Measurements from ENCODE around the gene WDR7. TPM values are rescaled to one million over a fixed set of nuclear protein-coding genes. Genes with fewer than 3 reads are reported as not detected.

The WDR7 gene
- total RNA-seq, 1 donor from 2014 or later: 13.5 TPM

DNA sequence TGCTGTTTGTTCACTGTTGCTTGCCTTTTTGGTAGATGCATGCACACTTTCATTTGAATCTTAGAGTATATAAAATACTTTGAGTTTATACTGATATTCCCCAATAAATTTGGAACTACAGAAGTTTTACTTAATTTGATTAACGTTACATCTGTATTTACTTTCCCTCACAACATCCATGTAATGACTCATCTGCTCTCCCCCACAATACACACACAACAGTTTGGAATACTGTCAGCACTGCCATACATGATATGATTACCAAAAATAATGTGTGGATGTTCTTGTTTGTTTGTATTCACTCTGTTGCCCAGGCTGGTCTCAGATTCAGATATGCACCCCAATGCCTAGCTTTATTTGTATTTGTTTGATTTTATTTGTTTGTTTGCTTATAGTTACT is 144.2 kb downstream of the WDR7 start:
- peaks cover 0 to 4% of the 10 kb centered on the region in 2 donors for H3K4me1 ChIP-seq
- DNase-seq (ENCODE audit: low spot score in 2 of 2): no peak
- H3K27ac ChIP-seq: no peak overlapping the region
- intact Hi-C loops (cut with DNase I): no loop called here
- H3K36me3 ChIP-seq: no peaks in the 10 kb centered on the region
- H3K27me3 ChIP-seq: no peaks in the 10 kb centered on the region
- TF ChIP-seq, protein P1, sequence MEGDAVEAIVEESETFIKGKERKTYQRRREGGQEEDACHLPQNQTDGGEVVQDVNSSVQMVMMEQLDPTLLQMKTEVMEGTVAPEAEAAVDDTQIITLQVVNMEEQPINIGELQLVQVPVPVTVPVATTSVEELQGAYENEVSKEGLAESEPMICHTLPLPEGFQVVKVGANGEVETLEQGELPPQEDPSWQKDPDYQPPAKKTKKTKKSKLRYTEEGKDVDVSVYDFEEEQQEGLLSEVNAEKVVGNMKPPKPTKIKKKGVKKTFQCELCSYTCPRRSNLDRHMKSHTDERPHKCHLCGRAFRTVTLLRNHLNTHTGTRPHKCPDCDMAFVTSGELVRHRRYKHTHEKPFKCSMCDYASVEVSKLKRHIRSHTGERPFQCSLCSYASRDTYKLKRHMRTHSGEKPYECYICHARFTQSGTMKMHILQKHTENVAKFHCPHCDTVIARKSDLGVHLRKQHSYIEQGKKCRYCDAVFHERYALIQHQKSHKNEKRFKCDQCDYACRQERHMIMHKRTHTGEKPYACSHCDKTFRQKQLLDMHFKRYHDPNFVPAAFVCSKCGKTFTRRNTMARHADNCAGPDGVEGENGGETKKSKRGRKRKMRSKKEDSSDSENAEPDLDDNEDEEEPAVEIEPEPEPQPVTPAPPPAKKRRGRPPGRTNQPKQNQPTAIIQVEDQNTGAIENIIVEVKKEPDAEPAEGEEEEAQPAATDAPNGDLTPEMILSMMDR (IDR thresholded peaks at IDR 0.05): no peak
- H3K9me3 ChIP-seq: no peaks in the 10 kb centered on the region
- no peak overlapping the region for H3K4me3 ChIP-seq

DNA sequence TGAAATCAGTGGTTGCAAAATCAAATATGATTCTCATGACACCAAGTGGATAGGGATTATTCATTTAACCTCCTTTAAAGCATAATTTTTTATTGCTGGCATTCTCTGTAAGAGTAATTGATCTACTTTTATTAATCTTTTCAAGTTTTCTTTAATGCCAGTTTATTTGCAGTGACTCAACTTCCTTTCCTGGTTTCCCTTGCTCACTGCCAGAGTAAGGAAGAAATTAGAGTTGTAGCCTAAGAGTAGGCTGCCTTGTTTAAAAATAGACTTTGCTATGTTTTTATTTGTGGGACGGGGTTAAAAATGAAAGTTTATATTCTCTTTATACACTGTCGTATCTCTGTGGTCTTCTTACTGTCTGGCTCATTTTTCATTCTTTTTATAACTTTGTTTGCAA is 148.6 kb downstream of the WDR7 start:
- Histone ChIP-seq H3K4me3 (no peak overlapping the region), H3K4me1 (peaks cover 0 to 4% of the 10 kb centered on the region in 2 donors), H3K27ac (no peak overlapping the region), H3K9me3 (no peaks in the 10 kb centered on the region), H3K27me3 (no peaks in the 10 kb centered on the region), H3K36me3 (no peaks in the 10 kb centered on the region)
- TF ChIP-seq, protein P1 (IDR thresholded peaks at IDR 0.05): no peak
- no peak for DNase-seq (ENCODE audit: low spot score in 2 of 2)
- intact Hi-C loops (cut with DNase I): no loop called here

DNA sequence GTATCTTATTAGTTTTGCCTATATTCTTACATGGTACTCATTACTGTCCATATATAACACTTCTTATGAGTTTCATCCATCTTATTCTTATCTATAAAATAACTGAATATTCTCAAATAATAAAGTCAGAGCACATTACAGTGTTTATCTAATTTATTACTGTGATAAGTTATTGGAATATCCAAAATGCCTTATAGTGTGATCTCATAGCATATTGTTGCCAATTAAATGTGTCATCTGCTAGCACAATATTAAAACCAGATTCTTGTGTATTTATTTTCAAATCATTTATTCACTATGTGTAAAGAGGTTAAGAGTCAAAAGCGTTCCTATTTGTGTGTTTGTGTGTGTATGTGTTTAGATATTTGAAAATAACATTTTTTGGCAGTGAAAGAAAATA is 151.9 kb downstream of the WDR7 start:
- Histone ChIP-seq H3K4me3 (no peak overlapping the region), H3K27me3 (no peaks in the 10 kb centered on the region), H3K9me3 (no peaks in the 10 kb centered on the region), H3K36me3 (no peaks in the 10 kb centered on the region), H3K4me1 (peaks cover 0 to 4% of the 10 kb centered on the region in 2 donors), H3K27ac (no peak overlapping the region)
- intact Hi-C loops (cut with DNase I): no loop called here
- TF ChIP-seq, protein P1 (IDR thresholded peaks at IDR 0.05): no peak
- no peak for DNase-seq (ENCODE audit: low spot score in 2 of 2)

DNA sequence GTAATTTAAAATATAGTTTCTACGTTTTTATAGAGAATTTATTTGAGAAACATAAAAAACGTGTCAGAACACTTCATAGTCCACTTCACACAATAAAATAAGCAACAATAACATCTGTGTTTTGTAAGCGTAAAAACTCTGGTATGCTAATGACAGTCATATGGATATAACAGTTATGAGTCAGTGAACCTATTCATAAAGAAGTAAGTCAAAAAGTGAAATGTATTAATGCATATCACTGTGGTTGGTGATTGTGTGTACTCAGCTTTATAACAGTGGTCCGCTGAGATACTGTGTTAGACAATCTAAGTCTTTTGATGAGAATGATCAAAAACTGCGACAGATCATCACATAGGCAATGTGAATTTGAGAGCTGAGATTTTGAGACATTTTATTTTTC is 153.2 kb downstream of the WDR7 start:
- no peaks in the 10 kb centered on the region for H3K9me3 ChIP-seq
- intact Hi-C loops (cut with DNase I): no loop called here
- H3K27ac ChIP-seq: no peak overlapping the region
- no peaks in the 10 kb centered on the region for H3K36me3 ChIP-seq
- no peaks in the 10 kb centered on the region for H3K4me1 ChIP-seq
- TF ChIP-seq, protein P1 (IDR thresholded peaks at IDR 0.05): no peak
- no peak for DNase-seq (ENCODE audit: low spot score in 2 of 2)
- H3K4me3 ChIP-seq: no peak overlapping the region
- no peaks in the 10 kb centered on the region for H3K27me3 ChIP-seq

DNA sequence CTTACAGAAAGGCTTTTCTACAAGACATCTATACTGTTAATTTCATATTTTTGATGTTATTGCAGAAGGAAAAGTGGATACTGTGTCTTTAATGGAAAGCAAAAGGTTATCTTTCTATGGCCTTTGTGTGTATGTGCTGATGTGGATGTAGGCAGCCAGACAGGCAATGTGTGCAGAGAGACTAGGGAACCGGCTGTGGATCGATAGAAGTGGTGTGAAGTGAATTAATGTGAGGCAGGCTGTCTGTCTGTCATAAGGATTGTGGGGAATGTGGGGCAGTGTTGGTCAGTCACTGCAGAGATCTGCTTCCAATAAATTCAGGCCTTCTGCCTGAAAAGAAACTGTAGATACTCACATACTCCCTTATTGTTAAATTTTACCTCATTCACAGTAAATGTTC is 156.7 kb downstream of the WDR7 start:
- intact Hi-C loops (cut with DNase I): no loop called here
- Histone ChIP-seq H3K36me3 (no peaks in the 10 kb centered on the region), H3K27ac (no peak overlapping the region), H3K27me3 (no peaks in the 10 kb centered on the region), H3K4me3 (no peak overlapping the region), H3K9me3 (no peaks in the 10 kb centered on the region), H3K4me1 (no peaks in the 10 kb centered on the region)
- TF ChIP-seq, protein P1 (IDR thresholded peaks at IDR 0.05): no peak
- no peak for DNase-seq (ENCODE audit: low spot score in 2 of 2)

DNA sequence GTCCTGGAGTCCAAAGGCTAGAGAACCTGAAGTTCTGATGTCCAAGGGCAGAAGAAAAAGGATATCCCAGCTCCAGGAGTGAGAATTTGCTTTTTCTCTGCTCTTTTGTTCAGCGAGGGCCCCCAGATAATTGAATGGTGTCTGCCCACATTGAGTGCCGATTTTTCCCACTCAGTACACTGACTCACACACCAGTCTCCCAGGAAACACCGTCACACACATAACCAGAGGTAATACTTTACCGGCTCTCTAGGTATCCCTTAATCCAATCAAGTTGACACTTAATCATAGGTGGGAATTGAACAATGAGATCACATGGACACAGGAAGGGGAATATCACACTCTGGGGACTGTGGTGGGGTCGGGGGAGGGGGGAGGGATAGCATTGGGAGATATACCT is 161.5 kb downstream of the WDR7 start:
- intact Hi-C loops (cut with DNase I): no loop called here
- peaks cover 0 to 8% of the 10 kb centered on the region in 2 donors for H3K36me3 ChIP-seq
- TF ChIP-seq, protein P1 (IDR thresholded peaks at IDR 0.05): no peak
- no peak overlapping the region for H3K27ac ChIP-seq
- no peaks in the 10 kb centered on the region for H3K4me1 ChIP-seq
- no peaks in the 10 kb centered on the region for H3K9me3 ChIP-seq
- H3K4me3 ChIP-seq: no peak overlapping the region
- no peaks in the 10 kb centered on the region for H3K27me3 ChIP-seq
- no peak for DNase-seq (ENCODE audit: low spot score in 2 of 2)

Data from ascending aorta (tissue), 2 donors.